Stimulated activated CD8-positive, alpha-beta memory T cell treated with anti-CD3 and anti-CD28 coated beads, Interleukin-15, amount 100 ng/mL, for 48 hours (primary cell): Measurements from ENCODE around the gene FSTL4.

Source experiments
- DNase-seq, 2 donors: peaks; one replicate each; pipeline ENCODE4 v3.0.0-alpha.2; 2020; ENCODE audit warnings: low read depth in 2 of 2

FSTL4 gene

DNA sequence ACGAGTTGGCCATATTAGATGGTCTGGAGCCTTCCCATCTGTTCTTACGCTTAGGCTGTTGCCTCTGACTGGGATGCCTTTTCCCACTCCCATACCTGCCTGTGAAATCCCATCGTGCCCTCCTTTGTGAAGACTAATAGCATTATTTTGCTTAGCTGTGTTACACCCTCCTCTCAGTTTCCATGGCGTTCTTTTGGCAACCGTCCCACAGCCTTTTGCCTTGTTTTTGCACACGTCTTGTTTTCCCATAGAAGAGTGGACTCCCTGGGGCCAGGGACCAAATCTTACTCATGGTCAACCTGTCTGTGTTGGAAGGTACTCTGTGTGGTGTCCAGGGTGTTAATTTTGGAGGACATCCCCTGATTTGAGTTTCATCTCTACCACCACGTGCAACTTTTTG lies 318.4 kb downstream of the FSTL4 start:
- DNase-seq = no peak

GRCh38 chr5:133292300-133292699 lies 320.0 kb downstream of the FSTL4 start:
- DNase-seq = peak in 1 of 2 donors; percentile 5

- no peak for DNase-seq
Measured at GRCh38 chr5:133291524-133291923, 320.8 kb downstream of the FSTL4 start.

- DNase-seq = no peak
Measured at GRCh38 chr5:133290669-133291240, 321.6 kb downstream of the FSTL4 start.

- no peak for DNase-seq
Measured at GRCh38 chr5:133289686-133290367, 322.5 kb downstream of the FSTL4 start.

DNA sequence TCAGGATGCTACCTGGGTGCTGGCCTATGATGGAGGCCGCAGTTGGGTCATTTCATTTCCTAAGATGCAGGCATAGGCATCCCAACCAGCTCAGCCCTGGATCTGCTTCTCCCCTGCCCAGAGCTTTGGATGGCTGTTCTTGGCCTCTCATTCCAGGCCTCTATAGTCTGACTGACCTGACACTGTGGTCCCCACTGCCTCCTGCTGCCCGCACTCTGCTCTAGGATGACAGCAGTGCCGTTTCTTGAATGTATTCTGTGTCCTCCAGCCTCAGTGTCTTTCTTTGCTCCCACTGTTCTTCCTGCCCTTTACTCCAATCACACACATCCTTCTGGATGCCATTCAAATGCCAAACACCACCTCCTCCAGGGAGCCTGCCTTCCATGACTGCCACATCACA lies 324.8 kb downstream of the FSTL4 start:
- DNase-seq = peak in 1 of 2 donors; percentile 9

DNA sequence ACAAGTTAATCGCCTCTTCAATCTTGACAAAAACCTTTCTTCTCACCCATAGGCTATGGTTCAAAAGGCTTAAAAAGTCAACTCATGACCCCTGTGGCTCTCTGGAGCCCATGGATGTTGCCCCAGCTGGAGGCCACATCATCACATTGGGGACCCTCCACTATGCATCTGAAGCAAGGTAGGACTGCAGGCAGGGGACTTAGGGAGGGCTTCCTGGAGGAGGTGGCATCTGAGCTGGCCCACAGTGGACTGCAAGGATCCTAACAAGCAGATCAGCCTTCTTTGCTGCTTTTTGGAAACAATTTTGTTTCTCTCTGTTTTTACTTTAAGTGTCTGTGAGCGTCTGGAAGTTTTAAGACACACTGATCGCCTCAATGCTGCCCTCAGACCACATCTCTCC lies 325.9 kb downstream of the FSTL4 start:
- no peak for DNase-seq

DNA sequence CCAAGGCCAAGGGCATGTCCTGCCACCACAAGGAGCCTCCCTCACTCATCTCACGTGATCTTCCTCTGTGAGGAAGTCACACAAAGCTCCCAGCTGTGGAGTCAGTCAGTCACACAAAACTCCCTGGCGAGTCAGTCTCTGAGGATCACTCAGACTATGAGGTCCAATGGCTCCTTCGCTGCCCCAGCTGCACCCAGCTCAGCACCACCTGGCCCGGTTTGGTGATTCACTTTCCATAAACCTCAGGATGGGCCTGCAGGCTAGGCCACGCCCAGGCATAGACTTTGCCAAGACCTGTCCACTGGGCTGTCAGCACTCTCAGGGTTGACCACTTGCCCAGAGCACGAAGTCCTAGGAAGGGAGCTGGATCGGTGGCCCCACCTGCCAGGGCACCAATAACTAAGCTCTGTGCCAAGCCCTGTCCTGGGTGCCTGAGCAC lies 326.7 kb downstream of the FSTL4 start:
- peak in 1 of 2 donors; percentile 0 for DNase-seq

DNA sequence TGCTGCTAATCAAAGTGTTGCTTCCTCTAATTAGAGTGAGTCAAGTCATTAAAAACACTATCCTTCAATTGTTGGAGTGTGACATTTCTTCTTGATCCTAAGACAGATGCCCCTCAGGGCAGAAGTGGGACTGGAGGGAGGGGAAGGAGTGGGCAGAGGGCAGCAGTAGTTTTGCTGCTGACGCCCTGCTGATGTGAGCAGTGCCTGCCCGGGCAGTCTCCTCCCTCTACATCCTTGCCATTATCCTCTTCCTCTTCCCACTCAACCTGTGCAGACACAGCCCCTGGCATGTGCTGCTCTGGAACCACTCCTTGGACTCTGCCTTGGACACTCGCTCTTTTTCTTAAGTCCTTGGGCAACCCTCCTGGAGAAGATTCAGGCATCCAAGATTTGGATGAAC lies 328.0 kb downstream of the FSTL4 start:
- no peak for DNase-seq

- no peak for DNase-seq
Measured at GRCh38 chr5:133278317-133278716, 334.0 kb downstream of the FSTL4 start.

- DNase-seq = no peak
Measured at GRCh38 chr5:133277744-133278143, 334.6 kb downstream of the FSTL4 start.

- no peak for DNase-seq
Measured at GRCh38 chr5:133276171-133276570, 336.2 kb downstream of the FSTL4 start.

GRCh38 chr5:133275631-133276030 lies 336.7 kb downstream of the FSTL4 start:
- DNase-seq = no peak

GRCh38 chr5:133274597-133274935 lies 337.8 kb downstream of the FSTL4 start:
- no peak for DNase-seq

- no peak for DNase-seq
Measured at GRCh38 chr5:133273661-133274596, 338.4 kb downstream of the FSTL4 start.

GRCh38 chr5:133272345-133272744 lies 340.0 kb downstream of the FSTL4 start:
- DNase-seq = no peak

GRCh38 chr5:133271606-133272005 lies 340.7 kb downstream of the FSTL4 start:
- DNase-seq = no peak

- DNase-seq = no peak
Measured at GRCh38 chr5:133269691-133270090, 342.6 kb downstream of the FSTL4 start.

DNA sequence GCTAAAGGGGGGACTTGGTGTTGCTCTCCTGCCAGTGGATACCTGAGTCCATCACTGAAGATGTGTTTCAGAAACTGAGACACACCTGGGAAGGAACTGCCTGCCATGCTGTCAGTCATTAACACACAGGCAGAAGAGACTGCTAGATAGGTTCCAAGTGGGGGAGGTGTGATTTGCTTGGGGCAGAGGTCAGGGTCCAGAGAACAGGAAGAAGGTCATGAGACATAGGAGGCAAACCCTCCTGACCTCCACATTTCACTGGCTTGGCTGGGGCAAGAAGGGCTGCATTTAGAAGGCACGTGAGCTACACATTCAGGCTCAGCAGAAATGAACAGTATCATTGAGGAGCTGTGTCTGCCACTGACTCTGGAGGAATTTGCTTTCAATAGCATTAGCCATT lies 344.7 kb downstream of the FSTL4 start:
- DNase-seq = no peak

GRCh38 chr5:133266966-133267365 lies 345.4 kb downstream of the FSTL4 start:
- no peak for DNase-seq

- DNase-seq = no peak
Measured at GRCh38 chr5:133266527-133266878, 345.8 kb downstream of the FSTL4 start.

DNA sequence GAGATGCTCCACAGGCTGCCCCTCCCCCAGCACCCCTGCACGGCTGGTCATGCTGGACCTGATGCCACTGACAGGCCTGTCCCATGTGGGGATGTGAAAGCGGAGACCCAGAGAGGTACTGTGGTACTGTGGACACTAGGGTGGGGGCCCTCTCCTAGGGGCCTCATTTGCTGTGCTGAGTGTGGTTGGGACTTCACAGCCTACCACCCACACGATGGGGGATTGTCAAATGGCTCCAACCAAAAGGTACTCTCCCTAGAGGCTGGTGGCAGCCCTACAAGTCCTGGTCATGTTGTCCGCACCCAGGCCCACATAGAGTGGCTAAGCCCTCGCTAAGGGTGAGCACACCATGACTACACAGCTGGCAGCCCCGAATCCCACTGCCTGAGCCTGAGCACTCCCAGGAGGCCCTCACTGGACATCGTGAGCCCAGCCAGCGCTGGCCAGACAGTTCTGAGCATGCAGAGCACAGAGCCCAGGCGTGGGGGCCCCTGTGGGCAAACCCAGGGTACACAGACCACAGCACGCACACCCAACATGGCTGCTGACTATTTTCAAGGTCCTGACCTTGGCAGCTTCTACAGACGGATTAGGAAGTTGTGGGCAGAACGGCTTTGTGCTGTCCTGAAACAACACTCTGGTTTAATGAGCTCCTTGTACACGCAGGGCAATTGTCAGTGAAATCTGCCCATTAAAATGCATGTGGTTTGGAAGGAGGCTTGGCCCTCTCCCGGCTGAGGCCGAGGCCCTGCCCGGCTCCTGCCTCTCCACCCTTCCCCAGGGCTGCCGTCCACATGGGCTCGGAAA lies 346.4 kb downstream of the FSTL4 start:
- DNase-seq = no peak
